GM13976 (cell line): ENCODE results near the gene MSANTD2.

Experiments
- DNase-seq: peaks from one replicate; pipeline ENCODE4 v3.0.0; 2012; ENCODE audit warnings: low spot score
- CTCF ChIP-seq: IDR thresholded peaks from 2 replicates; pipeline ENCODE4 v1.5.1; 2012; ENCODE audit warnings: borderline replicate concordance, mild to moderate bottlenecking; ENCODE audit not compliant: insufficient read depth; ENCODE audit errors: extremely low read depth, missing control alignments, control extremely low read depth
- in situ Hi-C: fragments of 300-500 bp; cut with MboI; formaldehyde crosslinking; loops from one replicate; pipeline ENCODE4 v1.12.0; 2022; ENCODE audit warnings: low sequenced_read_pairs, mixed read lengths, inconsistent platforms; ENCODE audit not compliant: unreplicated experiment

Gene MSANTD2

GRCh38 chr11:124729571-124729970 lies 70.6 kb downstream of the MSANTD2 start:
- no peak for TF ChIP-seq CTCF
- no peak for DNase-seq
- in situ Hi-C loops: no loop called here

- no peak for TF ChIP-seq CTCF
- in situ Hi-C loops: no loop called here
- no peak for DNase-seq
Observed at GRCh38 chr11:124728134-124728533, 72.1 kb downstream of the MSANTD2 start.

- no peak for TF ChIP-seq CTCF
- no peak for DNase-seq
- in situ Hi-C loops: no loop called here
Observed at GRCh38 chr11:124727474-124727873, 72.7 kb downstream of the MSANTD2 start.

- no peak for DNase-seq
Observed at GRCh38 chr11:124725719-124726105, 74.5 kb downstream of the MSANTD2 start.

GRCh38 chr11:124724979-124725718 lies 75.1 kb downstream of the MSANTD2 start:
- peak; percentile 53 for DNase-seq
- in situ Hi-C loops: no loop called here
- no peak for TF ChIP-seq CTCF

More at GRCh38 chr11:124725719-124726105, 74.5 kb downstream of the MSANTD2 start:
- no peak for TF ChIP-seq CTCF
- in situ Hi-C loops: no loop called here

GRCh38 chr11:124722176-124722575 lies 78.0 kb downstream of the MSANTD2 start:
- no peak for DNase-seq
- in situ Hi-C loops: no loop called here
- no peak for TF ChIP-seq CTCF

GRCh38 chr11:124719534-124719933 lies 80.7 kb downstream of the MSANTD2 start:
- in situ Hi-C loops: no loop called here
- no peak for DNase-seq
- TF ChIP-seq CTCF: no peak
